DMS 273 (cell line): Measurements from ENCODE around the gene CCDC183.
A peak's percentile ranks its signal among the peaks of the same experiment; 100 is the strongest.

Experiments used
- DNase-seq: peaks from one replicate; lab custom pipeline; 2025; ENCODE audit not compliant: unreplicated experiment; lab: John Stamatoyannopoulos, UW

Gene CCDC183

GRCh38 chr9:136847826-136848392 lies 51.8 kb downstream of the CCDC183 start:
- peak; percentile 85 for DNase-seq

DNA sequence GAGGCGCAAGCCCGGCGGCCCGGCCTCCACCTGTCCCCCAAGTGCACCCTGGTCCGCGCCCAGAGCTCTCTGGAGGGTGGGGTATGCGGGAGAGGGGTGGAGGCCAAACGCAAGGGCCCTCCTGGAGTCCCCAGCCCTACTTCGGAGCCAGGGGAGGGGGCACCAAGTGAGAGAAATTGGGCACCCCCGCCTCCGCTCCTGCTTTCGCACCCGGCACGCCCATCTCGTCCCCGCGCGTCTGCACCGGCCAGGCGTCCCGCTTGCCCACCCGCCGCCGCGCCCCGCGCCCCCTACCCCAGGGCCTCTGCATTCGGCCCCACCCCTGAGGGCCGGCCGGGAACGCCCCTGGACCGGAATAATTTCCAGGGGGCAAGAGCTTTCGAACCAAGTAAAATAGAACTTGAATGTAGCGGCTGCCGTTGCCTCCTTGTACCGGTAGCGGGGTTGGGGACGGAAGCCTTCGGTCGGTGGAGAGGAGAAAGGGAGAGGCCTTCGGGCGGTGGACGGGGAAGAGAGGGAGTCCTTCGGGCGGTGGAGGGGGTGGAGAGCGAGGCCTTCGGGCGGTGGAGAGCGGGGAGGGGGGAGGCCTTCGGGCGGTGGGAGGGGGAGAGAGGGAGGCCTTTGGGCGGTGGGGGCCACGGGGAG lies 52.4 kb downstream of the CCDC183 start:
- peak; percentile 80 for DNase-seq

GRCh38 chr9:136849038-136849959 lies 53.2 kb downstream of the CCDC183 start, which contains the start of gene PHPT1:
Gene PHPT1 (plus strand): TSS chr9:136849409. CDS start chr9:136849431, 22 bp downstream.
- DNase-seq = peak; percentile 99

- DNase-seq = no peak
These were observed 54.1 kb downstream of the CCDC183 start for GRCh38 chr9:136849960-136850865.

DNA sequence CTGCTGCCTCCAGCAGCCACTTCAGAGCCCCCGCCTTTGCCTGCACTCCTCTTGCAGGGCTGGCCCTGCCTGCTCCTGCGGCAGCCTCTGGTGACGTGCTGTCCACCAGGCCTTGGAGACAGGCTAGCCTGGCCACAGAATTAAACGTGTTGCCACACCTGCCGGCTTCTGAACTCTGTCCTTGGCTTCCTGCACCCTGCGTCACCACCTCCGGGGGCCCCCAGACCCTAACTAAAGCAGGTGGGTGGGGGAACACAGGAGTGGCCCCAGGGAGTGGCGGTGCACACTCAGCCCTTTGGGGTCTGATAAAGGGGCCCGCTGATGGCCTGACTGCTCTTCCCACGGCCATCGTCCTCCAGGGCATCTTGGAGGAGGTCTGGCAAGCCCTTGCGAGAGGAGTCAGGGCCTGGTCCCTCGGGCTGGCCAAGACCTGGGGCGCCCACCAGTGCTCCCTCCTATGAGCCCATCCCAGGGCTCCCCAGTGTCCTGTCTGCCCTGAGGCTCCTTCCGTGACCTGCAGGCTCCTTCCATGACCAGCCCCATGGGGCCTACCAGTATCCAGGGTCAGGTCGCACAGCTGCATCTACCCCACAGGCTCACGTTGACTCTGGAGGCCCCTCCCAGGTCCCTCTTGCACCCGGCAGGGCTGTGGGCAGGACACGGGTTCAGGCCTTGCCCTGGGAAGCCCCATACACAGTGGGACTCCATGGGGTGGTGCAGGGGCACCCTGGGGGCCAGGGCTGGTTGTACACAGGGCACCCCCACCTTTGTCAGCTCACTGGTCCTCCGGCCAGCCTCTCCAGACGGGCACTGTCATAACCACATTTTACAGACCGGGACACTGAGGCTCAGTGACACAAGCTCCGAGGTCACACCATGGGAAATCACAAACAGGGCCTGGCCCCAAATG lies 55.0 kb downstream of the CCDC183 start:
- DNase-seq = no peak

DNA sequence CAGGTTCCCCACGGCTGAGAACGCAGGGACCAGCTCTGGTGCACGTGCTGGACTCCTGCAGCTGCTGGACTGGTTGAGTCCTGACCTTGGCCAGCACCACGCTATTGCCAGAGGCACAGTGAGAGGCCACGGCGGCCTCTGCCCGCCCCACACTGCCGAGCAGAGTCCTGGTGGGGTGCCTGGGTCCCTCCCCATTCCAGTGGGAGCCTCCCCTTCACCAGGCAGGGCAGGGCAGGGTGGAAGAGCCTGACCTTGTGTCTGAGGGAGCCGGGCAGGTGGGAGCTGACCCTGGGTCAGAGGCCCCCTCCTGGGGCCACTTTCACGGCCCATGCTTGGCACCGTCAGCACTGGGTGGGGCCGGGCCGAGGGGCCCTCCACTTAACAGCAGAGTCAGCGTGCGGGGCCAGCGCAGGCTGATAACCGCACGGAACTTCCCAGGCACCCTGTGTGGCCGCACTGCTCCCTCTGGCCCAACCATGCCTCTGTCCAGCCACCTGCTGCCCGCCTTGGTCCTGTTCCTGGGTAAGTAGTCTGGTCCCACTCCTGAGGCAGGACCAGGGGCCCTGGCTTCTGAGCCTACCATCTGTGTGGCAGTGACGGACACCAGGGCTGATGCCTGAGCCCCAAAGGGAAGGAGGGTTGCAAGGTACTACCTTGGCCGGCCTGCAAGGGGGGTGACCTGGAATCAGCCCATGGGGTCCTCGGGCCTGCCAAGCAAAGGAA lies 56.0 kb downstream of the CCDC183 start, which contains the start of gene MAMDC4:
TSS of gene MAMDC4 (plus strand) at position 406 of the 723 bp plus-strand sequence. CDS start at position 477, 71 bp downstream.
- DNase-seq = no peak

DNA sequence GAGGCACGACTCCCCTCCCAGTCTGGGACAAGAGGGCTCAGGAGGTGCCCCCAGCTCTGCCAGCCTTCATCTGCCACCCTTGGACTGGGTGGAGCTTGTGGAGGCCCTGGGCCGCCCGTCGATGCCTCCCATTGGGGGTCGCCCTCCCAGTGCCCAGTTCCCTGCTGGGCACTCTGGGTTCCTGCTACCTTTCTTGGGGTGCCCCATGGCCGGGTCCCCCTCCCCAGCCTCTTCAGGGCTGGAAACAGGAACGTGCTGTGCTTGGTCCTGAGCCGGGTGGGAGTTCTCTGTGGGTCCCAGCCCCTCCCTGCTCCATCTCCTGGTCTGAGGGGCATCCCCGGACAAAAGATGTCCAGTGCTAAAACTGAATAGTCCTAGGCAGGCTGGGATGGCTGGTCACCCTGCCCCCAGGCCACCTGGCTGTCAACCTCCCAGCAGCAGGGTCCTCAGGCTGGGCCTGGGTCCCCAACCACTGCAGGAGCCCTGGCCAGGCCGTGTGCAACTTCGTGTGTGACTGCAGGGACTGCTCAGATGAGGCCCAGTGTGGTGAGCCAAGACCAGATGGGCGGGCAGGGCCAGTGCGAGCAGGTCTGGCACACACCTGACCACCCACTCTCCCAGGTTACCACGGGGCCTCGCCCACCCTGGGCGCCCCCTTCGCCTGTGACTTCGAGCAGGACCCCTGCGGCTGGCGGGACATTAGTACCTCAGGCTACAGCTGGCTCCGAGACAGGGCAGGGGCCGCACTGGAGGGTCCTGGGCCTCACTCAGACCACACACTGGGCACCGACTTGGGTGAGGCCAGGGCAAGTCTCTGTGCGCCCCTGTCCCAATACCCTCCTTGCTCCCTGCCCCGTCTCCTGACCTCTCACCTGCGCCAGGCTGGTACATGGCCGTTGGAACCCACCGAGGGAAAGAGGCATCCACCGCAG lies 56.8 kb downstream of the CCDC183 start:
- DNase-seq = no peak

- no peak for DNase-seq
These were observed 57.5 kb downstream of the CCDC183 start for GRCh38 chr9:136853596-136854112.

DNA sequence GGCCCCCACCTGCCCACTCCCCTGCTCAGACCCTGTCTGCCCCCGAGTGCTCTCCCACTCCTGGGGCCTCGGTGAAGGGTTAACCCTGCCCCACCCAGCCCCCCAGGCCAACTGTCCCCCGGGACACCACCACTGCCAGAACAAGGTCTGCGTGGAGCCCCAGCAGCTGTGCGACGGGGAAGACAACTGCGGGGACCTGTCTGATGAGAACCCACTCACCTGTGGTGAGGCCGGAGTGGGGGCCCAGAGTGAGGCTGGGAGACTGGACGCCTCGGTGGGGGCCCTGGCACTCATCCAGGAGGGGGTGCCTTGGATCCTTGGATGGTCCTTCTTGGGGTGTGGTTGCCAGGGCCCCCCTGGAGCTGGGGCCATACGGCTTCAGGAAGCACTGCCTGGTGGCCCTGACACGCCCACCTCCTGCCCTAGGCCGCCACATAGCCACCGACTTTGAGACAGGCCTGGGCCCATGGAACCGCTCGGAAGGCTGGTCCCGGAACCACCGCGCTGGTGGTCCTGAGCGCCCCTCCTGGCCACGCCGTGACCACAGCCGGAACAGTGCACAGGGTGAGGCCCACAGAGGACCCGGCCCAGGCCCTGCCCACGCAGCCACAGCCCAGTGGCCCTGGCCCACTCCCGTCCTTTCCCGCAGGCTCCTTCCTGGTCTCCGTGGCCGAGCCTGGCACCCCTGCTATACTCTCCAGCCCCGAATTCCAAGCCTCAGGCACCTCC lies 58.1 kb downstream of the CCDC183 start:
- no peak for DNase-seq

DNA sequence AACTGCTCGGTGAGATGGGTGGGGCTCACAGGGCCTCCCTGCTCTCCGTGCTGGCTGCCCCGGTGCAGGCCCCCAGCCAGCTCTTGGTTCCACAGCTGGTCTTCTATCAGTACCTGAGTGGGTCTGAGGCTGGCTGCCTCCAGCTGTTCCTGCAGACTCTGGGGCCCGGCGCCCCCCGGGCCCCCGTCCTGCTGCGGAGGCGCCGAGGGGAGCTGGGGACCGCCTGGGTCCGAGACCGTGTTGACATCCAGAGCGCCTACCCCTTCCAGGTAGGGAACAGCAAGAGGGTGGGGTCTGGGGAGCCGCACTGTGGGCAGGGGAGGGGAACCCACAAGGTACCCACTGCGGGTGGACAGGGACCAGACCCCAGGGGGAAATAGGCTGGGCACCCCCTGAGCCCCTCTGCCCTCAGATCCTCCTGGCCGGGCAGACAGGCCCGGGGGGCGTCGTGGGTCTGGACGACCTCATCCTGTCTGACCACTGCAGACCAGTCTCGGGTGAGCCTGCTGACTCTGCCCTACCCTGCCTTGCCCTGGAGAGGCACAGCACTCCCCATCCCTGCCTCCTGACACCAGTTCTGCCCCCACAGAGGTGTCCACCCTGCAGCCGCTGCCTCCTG lies 58.8 kb downstream of the CCDC183 start:
- DNase-seq = no peak

DNA sequence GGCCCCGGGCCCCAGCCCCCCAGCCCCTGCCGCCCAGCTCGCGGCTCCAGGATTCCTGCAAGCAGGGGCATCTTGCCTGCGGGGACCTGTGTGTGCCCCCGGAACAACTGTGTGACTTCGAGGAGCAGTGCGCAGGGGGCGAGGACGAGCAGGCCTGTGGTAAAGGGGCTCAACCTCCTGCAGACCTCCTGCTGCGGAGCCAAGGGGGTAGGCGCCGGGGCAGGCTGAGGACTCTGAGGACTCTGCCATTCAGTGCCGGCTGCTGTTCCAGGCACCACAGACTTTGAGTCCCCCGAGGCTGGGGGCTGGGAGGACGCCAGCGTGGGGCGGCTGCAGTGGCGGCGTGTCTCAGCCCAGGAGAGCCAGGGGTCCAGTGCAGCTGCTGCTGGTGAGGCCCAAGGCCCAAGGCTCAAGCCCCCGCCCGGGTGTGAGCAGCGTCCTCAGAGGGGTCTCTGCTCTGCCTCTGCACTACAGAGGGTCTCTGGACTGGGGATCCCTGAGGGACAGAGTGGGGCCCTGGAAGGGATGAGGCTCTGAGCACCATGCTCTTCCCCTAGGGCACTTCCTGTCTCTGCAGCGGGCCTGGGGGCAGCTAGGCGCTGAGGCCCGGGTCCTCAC lies 59.4 kb downstream of the CCDC183 start:
- no peak for DNase-seq

DNA sequence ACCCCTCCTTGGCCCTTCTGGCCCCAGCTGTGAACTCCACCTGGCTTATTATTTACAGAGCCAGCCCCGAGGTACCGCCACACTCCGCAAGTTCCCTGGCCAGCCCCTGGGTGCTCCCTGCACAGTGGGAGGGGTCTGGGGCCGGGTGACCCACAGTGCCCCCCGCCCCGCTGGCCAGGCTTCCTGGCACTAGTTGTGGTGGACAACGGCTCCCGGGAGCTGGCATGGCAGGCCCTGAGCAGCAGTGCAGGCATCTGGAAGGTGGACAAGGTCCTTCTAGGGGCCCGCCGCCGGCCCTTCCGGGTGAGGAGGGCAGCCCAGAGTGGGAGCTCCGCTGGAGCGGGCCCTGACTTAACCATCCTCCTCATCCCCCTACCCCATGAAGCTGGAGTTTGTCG lies 59.9 kb downstream of the CCDC183 start:
- peak; percentile 50 for DNase-seq

GRCh38 chr9:136856541-136857141 lies 60.5 kb downstream of the CCDC183 start:
- no peak for DNase-seq

GRCh38 chr9:136857166-136857565 lies 61.0 kb downstream of the CCDC183 start:
- no peak for DNase-seq
